HAP-1 (cell line): Measurements from ENCODE around the gene SCPEP1.

Experiments
- DNase-seq, 2 experiments: peaks; one replicate each; pipeline ENCODE4 v3.0.0-alpha.2; 2016 to 2020; ENCODE audit warnings: low spot score in 2 of 2
- H3K27me3 ChIP-seq: fragments of 250-450 bp; sonication (Bioruptor Pico); 2 replicates; pipeline ENCODE4 v1.5.1; 2020; ENCODE audit warnings: low read depth, mild to moderate bottlenecking, moderate library complexity
- H3K36me3 ChIP-seq: fragments of 250-450 bp; sonication (Bioruptor Pico); replicated peaks from 2 replicates; pipeline ENCODE4 v1.5.1; 2020; ENCODE audit warnings: mild to moderate bottlenecking
- H3K4me1 ChIP-seq: fragments of 250-450 bp; sonication (Bioruptor Pico); 2 replicates; pipeline ENCODE4 v1.5.1; 2020; ENCODE audit warnings: mild to moderate bottlenecking
- H3K4me3 ChIP-seq: fragments of 250-450 bp; sonication (Bioruptor Pico); 2 replicates; pipeline ENCODE4 v1.5.1; 2020; ENCODE audit warnings: mild to moderate bottlenecking, moderate library complexity
- H3K9me3 ChIP-seq: fragments of 250-450 bp; sonication (Bioruptor Pico); 2 replicates; pipeline ENCODE4 v1.5.1; 2020; ENCODE audit warnings: mild to moderate bottlenecking, moderate library complexity
- in situ Hi-C: fragments of 300-500 bp; cut with MboI; formaldehyde crosslinking; loops from 3 replicates; pipeline ENCODE4 v1.14.3; 2020; ENCODE audit warnings: low sequenced_read_pairs, inconsistent platforms, mixed read lengths

SCPEP1 gene

DNA sequence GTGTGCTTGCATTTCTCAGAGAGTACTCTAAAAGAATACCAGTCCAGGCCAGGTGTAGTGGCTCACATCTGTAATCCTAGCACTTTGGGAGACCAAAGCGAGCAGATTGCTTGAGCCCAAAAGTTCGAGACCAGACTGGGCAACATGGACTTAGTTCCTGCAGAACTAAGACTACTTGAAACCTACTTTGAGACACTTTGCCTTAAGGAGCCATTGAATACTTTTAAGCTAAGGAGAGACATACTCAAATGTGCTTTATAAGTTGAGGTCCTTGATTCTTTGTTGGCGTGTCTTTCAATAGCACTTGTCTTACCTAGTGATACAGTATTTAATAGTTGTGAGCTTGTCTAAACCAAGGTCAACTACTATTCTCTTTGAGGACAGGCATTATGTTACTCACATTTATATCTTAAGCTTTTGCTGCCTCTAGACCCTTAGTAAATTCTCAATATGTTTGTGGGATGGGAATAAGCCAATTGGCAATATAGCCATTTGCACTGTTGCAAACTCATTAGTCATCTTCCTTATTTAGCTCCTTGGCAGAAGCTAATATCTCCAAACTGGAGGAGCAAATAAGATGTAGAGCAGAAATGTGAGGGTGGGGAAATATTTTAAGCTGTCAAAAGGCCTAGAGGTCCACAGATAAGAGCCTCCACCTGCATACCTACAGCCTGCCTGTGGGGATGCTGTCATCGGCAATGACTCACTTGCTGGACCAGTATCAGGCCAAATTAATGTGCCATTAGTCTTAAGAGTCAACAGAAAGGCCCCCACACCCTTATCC, 16.3 kb downstream of the SCPEP1 start:
- H3K36me3 ChIP-seq, result peaks cover 8% of the 10 kb centered on the region; the same call in 1 of the 2 replicates
- H3K4me3 ChIP-seq, result no peak overlapping the region
- no peak for DNase-seq
- no peaks in the 10 kb centered on the region for H3K27me3 ChIP-seq
- in situ Hi-C loops, result no loop called here
- H3K9me3 ChIP-seq, result no peaks in the 10 kb centered on the region
- H3K4me1 ChIP-seq, result no peaks in the 10 kb centered on the region

DNA sequence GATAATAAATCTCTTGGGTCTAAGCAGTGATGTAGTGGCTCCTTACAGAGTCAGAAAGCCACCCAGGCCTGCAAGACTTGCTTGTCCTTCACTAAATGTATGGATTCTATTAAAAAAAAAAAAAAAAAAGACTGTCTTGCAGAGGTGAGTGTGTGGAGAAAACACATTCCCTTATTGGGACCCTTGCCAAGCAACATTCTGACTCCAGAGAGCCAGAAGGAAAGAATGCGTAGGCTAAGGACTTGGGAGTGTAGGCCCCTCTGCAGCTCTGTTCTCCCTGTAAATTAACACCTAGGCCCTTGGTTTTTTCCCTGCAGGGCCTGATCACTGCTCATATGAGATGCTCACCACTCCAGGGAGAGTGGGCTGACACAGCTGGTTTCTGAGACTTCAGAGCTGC, 17.8 kb downstream of the SCPEP1 start:
- in situ Hi-C loops, result no loop called here
- Histone ChIP-seq H3K9me3 (no peaks in the 10 kb centered on the region), H3K36me3 (peaks cover 8% of the 10 kb centered on the region; the same call in 1 of the 2 replicates)

DNA sequence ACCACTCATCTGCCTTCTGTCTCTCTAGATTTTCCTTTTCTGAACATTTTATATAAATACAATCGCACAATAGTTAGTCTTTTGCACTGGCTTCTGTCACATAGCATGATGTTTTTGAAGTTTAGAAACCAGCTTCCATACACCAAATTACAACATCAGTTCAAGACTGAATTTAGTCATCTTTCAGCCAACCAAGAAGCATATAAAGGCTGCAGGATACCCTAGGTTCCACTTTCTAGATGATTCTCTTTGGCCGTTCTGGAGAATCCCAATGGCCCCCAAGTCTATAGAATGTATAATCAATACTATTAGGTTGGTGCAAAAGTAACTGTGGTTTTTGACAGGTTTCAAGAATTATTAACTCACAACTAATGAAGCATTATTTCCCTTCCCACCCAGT, 19.4 kb downstream of the SCPEP1 start:
- no peaks in the 10 kb centered on the region for H3K27me3 ChIP-seq
- no peak for DNase-seq
- peaks cover 8% of the 10 kb centered on the region; the same call in 1 of the 2 replicates for H3K36me3 ChIP-seq
- in situ Hi-C loops, result no loop called here
- no peak overlapping the region for H3K4me3 ChIP-seq
- H3K4me1 ChIP-seq, result no peaks in the 10 kb centered on the region
- no peaks in the 10 kb centered on the region for H3K9me3 ChIP-seq

More for the DNA sequence above, 17.8 kb downstream of the SCPEP1 start:
- no peak overlapping the region for H3K4me3 ChIP-seq
- H3K27me3 ChIP-seq, result no peaks in the 10 kb centered on the region
- no peaks in the 10 kb centered on the region for H3K4me1 ChIP-seq
- no peak for DNase-seq

- no peak for DNase-seq
- no peaks in the 10 kb centered on the region for H3K9me3 ChIP-seq
- no peaks in the 10 kb centered on the region for H3K27me3 ChIP-seq
- H3K36me3 ChIP-seq, result peaks cover 4% of the 10 kb centered on the region; the same call in 1 of the 2 replicates
- no peak overlapping the region for H3K4me3 ChIP-seq
- in situ Hi-C loops, result no loop called here
- no peaks in the 10 kb centered on the region for H3K4me1 ChIP-seq
Measured at GRCh38 chr17:57001541-57001940, 23.6 kb downstream of the SCPEP1 start.

GRCh38 chr17:57002904-57003303, 25.0 kb downstream of the SCPEP1 start:
- H3K4me3 ChIP-seq, result no peak overlapping the region
- H3K9me3 ChIP-seq, result no peaks in the 10 kb centered on the region
- DNase-seq, result no peak
- H3K36me3 ChIP-seq, result no peaks in the 10 kb centered on the region
- H3K4me1 ChIP-seq, result no peaks in the 10 kb centered on the region
- no peaks in the 10 kb centered on the region for H3K27me3 ChIP-seq
- in situ Hi-C loops, result no loop called here

DNA sequence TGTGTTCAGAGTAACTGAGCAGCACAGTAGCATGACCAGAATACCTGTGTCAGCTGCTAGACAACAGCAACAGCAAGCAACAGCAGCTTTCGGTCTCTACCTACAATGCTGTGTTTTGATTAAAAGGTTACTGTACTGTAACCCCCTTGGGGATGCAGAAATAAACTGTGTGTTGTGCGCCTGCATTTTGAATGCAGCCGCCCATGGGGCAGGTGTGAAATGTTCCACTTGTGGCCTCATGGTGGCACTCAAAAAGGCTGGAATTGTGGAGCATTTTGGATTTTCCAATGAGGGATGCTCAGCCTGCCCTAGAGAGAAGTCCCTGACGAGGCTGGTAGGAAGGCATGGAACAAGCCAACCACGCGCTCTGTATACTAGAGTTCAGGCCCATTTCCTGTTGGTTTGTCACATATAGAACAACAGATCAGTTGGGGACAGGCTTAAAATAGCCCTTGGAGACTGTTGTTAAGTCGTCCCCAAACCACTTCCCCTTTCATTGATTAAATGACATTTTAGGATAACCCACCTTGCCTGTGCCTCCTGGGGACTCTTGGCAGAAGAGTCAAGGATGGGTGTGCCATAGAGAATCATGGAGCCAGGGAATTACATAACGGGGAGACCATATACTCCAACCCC, 27.1 kb downstream of the SCPEP1 start:
- DNase-seq, result peak in 1 of 2 experiments; percentile 20
- Histone ChIP-seq H3K36me3 (no peaks in the 10 kb centered on the region), H3K27me3 (no peaks in the 10 kb centered on the region), H3K9me3 (no peaks in the 10 kb centered on the region), H3K4me1 (no peaks in the 10 kb centered on the region), H3K4me3 (no peak overlapping the region)
- in situ Hi-C loops, result no loop called here

DNA sequence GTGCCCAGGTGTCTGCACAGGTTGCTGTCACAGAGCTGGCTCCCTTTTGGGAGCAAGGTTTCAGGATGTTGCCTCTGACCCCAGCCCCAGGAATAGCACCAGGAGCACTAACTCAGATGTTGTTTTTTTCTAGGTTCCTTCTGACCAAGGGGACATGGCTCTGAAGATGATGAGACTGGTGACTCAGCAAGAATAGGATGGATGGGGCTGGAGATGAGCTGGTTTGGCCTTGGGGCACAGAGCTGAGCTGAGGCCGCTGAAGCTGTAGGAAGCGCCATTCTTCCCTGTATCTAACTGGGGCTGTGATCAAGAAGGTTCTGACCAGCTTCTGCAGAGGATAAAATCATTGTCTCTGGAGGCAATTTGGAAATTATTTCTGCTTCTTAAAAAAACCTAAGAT, 28.1 kb downstream of the SCPEP1 start:
- Histone ChIP-seq H3K9me3 (no peaks in the 10 kb centered on the region), H3K36me3 (no peaks in the 10 kb centered on the region), H3K27me3 (no peaks in the 10 kb centered on the region), H3K4me1 (no peaks in the 10 kb centered on the region; the same call in 1 of the 2 replicates), H3K4me3 (no peak overlapping the region)
- DNase-seq, result no peak
- in situ Hi-C loops, result no loop called here

- no peaks in the 10 kb centered on the region; the same call in 1 of the 2 replicates for H3K4me1 ChIP-seq
- no peak for DNase-seq
- H3K27me3 ChIP-seq, result no peaks in the 10 kb centered on the region
- no peaks in the 10 kb centered on the region for H3K9me3 ChIP-seq
- H3K4me3 ChIP-seq, result no peak overlapping the region
- no peaks in the 10 kb centered on the region for H3K36me3 ChIP-seq
- in situ Hi-C loops, result no loop called here
Measured at GRCh38 chr17:57008958-57009357, 31.0 kb downstream of the SCPEP1 start.

DNA sequence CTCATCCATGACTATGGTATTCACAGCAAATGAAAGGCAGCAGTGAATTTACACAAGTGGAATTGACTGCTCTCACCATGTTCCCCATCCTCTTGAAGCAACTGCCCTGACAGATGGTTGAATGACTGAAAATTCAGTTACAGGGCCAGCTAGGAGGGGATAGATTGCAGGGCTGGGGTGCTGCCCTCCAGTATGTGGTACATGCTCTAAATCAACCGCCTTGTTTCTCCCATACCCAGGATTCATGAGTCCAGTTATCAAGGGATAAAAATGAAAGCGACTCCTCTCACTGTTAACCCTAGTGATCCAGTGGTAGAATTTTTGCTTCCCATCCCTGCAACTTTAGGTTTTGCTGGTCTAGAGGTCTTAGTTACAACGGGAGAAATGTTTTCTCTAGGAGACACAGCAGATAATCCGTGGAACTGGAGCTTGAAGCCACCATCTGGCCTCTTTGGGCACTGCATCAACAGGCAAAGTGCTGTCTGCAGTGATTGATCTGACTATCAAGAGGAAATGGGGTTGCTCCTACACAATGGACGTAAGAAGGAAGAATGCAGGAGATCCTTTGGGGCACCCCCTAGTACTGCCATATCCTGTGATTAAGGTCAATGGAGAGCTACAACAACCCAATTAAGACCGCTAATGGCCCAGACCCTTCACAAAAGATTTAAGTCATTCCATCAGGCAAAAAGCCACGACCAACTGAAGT, 32.0 kb downstream of the SCPEP1 start:
- no peaks in the 10 kb centered on the region for H3K9me3 ChIP-seq
- no peak overlapping the region for H3K4me3 ChIP-seq
- in situ Hi-C loops, result no loop called here
- H3K27me3 ChIP-seq, result no peaks in the 10 kb centered on the region
- H3K4me1 ChIP-seq, result no peaks in the 10 kb centered on the region; the same call in 1 of the 2 replicates
- DNase-seq, result peak; percentile 52 to 75
- no peaks in the 10 kb centered on the region for H3K36me3 ChIP-seq

GRCh38 chr17:57010487-57010886, 32.6 kb downstream of the SCPEP1 start:
- H3K9me3 ChIP-seq, result no peaks in the 10 kb centered on the region
- DNase-seq, result no peak
- no peaks in the 10 kb centered on the region; the same call in 1 of the 2 replicates for H3K4me1 ChIP-seq
- no peak overlapping the region for H3K4me3 ChIP-seq
- in situ Hi-C loops, result no loop called here
- H3K36me3 ChIP-seq, result no peaks in the 10 kb centered on the region
- no peaks in the 10 kb centered on the region for H3K27me3 ChIP-seq

DNA sequence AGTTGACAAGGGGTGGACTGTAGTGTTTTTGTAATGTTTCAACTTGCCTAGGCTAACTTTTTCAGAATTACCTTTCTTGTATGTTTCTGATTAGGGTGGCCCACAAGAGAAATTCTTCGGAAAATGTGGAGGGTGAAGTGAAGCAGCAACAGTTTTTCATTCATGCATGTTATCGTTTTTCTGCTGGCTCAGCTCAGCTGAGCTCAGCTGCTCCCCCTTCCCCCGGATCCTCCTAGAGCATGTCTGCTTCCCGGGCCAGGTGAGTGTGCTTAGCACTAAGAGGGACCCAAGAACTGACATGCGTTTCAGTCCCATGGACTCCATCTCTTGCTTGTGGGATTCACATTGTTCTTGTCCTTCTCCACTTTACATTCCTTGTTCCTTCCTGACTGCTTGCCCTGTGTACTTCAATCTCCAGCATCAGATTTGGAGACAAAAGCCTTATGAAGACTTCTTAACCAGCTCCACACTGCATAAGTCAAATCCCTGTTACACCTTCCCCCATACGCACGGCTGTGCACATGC, 33.6 kb downstream of the SCPEP1 start:
- Histone ChIP-seq H3K9me3 (no peaks in the 10 kb centered on the region), H3K36me3 (no peaks in the 10 kb centered on the region), H3K4me1 (no peaks in the 10 kb centered on the region; the same call in 1 of the 2 replicates), H3K27me3 (no peaks in the 10 kb centered on the region), H3K4me3 (no peak overlapping the region)
- in situ Hi-C loops, result no loop called here
- DNase-seq, result no peak

- no peaks in the 10 kb centered on the region for H3K4me1 ChIP-seq
- no peaks in the 10 kb centered on the region for H3K36me3 ChIP-seq
- in situ Hi-C loops, result no loop called here
- H3K27me3 ChIP-seq, result no peaks in the 10 kb centered on the region
- peak in 1 of 2 experiments; percentile 12 for DNase-seq
- no peaks in the 10 kb centered on the region for H3K9me3 ChIP-seq
- H3K4me3 ChIP-seq, result no peak overlapping the region
Measured at GRCh38 chr17:57016071-57016763, 38.3 kb downstream of the SCPEP1 start.

GRCh38 chr17:57016764-57017116, 38.8 kb downstream of the SCPEP1 start:
- in situ Hi-C loops, result no loop called here
- no peak overlapping the region for H3K4me3 ChIP-seq
- DNase-seq, result no peak
- no peaks in the 10 kb centered on the region for H3K9me3 ChIP-seq
- no peaks in the 10 kb centered on the region for H3K27me3 ChIP-seq
- H3K4me1 ChIP-seq, result no peaks in the 10 kb centered on the region
- no peaks in the 10 kb centered on the region for H3K36me3 ChIP-seq
